ENCODE results near the gene PRAME.
A peak's percentile ranks its signal among the peaks of the same experiment; 100 is the strongest.
"Not testable (repeated sequence)": the region's sequence is repeated elsewhere in the genome, so short reads cannot be mapped to it uniquely, and the experiment has no call there.

PRAME gene

GRCh38 chr22:22583030-22583429 is 24.0 kb upstream of the PRAME start:
- TF ChIP-seq, protein P1, sequence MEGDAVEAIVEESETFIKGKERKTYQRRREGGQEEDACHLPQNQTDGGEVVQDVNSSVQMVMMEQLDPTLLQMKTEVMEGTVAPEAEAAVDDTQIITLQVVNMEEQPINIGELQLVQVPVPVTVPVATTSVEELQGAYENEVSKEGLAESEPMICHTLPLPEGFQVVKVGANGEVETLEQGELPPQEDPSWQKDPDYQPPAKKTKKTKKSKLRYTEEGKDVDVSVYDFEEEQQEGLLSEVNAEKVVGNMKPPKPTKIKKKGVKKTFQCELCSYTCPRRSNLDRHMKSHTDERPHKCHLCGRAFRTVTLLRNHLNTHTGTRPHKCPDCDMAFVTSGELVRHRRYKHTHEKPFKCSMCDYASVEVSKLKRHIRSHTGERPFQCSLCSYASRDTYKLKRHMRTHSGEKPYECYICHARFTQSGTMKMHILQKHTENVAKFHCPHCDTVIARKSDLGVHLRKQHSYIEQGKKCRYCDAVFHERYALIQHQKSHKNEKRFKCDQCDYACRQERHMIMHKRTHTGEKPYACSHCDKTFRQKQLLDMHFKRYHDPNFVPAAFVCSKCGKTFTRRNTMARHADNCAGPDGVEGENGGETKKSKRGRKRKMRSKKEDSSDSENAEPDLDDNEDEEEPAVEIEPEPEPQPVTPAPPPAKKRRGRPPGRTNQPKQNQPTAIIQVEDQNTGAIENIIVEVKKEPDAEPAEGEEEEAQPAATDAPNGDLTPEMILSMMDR (IDR thresholded peaks at IDR 0.05; ENCODE audit: low read depth, low read length) = no peak
- no peak for TF ChIP-seq EZH2phosphoT487 (IDR thresholded peaks at IDR 0.05; ENCODE audit: low read depth)
- H3K4me2 ChIP-seq (ENCODE audit: low read length) = no peak overlapping the region
- no peak overlapping the region for H3K27ac ChIP-seq (ENCODE audit: low read length)
- no peaks in the 10 kb centered on the region for H3K9me3 ChIP-seq (ENCODE audit: insufficient read depth, low read length)
- no peak overlapping the region for H3K4me3 ChIP-seq (ENCODE audit: low read length)
- no peaks in the 10 kb centered on the region for H4K20me1 ChIP-seq (ENCODE audit: insufficient read depth, low read length)
- no peaks in the 10 kb centered on the region for H3K27me3 ChIP-seq (ENCODE audit: low read depth, low read length)
- no peaks in the 10 kb centered on the region for H3K36me3 ChIP-seq (replicated peaks; ENCODE audit: low read depth, low read length)
- H3K4me1 ChIP-seq (ENCODE audit: low read length) = peaks cover 20% of the 10 kb centered on the region
- no peak overlapping the region for H2AFZ ChIP-seq (ENCODE audit: low read depth, low read length)
- no peaks in the 10 kb centered on the region for H3K79me2 ChIP-seq (ENCODE audit: low read length)
- no peak overlapping the region for H3K9ac ChIP-seq (ENCODE audit: low read length)

DNA sequence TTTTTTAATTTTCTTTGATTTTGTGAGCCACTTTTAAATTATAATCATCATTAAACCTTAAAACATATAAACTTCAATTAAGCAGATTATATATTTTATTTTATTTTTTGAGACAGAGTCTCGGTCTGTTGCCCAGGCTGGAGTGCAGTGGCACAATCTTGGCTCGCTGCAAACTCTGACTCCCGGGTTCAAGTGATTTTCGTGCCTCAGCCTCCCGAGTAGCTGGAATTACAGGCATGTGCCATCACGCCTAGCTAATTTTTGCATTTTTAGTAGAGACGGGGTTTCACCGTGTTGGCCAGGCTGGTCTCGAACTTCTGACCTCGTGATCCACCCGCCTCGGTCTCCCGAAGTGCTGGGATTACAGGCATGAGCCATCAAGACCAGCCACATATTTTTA is 22.5 kb upstream of the PRAME start:
- H3K27me3 ChIP-seq (ENCODE audit: low read depth, low read length); H3K9me3 ChIP-seq (ENCODE audit: insufficient read depth, low read length): not testable (repeated sequence)

GRCh38 chr22:22579869-22580604 is 21.0 kb upstream of the PRAME start:
- no peak for TF ChIP-seq EZH2phosphoT487 (IDR thresholded peaks at IDR 0.05; ENCODE audit: low read depth)
- TF ChIP-seq, protein P1 (IDR thresholded peaks at IDR 0.05; ENCODE audit: low read depth, low read length) = no peak
- H3K36me3 ChIP-seq (replicated peaks; ENCODE audit: low read depth, low read length) = no peaks in the 10 kb centered on the region
- no peak overlapping the region for H3K4me3 ChIP-seq (ENCODE audit: low read length)
- no peaks in the 10 kb centered on the region for H3K79me2 ChIP-seq (ENCODE audit: low read length)
- no peaks in the 10 kb centered on the region for H4K20me1 ChIP-seq (ENCODE audit: insufficient read depth, low read length)
- no peak overlapping the region for H3K27ac ChIP-seq (ENCODE audit: low read length)
- H3K4me2 ChIP-seq (ENCODE audit: low read length) = no peak overlapping the region; the same call in 1 of the 2 replicates
- H2AFZ ChIP-seq (ENCODE audit: low read depth, low read length) = no peak overlapping the region
- H3K27me3 ChIP-seq (ENCODE audit: low read depth, low read length) = no peaks in the 10 kb centered on the region
- peaks cover 14% of the 10 kb centered on the region for H3K4me1 ChIP-seq (ENCODE audit: low read length)
- H3K9ac ChIP-seq (ENCODE audit: low read length) = no peak overlapping the region
- H3K9me3 ChIP-seq (ENCODE audit: insufficient read depth, low read length) = no peaks in the 10 kb centered on the region

More for the DNA sequence above, 22.5 kb upstream of the PRAME start:
- peaks cover 14% of the 10 kb centered on the region for H3K4me1 ChIP-seq (ENCODE audit: low read length)
- not testable (repeated sequence) for H3K36me3 ChIP-seq (replicated peaks; ENCODE audit: low read depth, low read length); H3K79me2 ChIP-seq (ENCODE audit: low read length); H3K27ac ChIP-seq (ENCODE audit: low read length); H3K4me3 ChIP-seq (ENCODE audit: low read length); H3K4me2 ChIP-seq (ENCODE audit: low read length); H4K20me1 ChIP-seq (ENCODE audit: insufficient read depth, low read length); H2AFZ ChIP-seq (ENCODE audit: low read depth, low read length); H3K9ac ChIP-seq (ENCODE audit: low read length)

DNA sequence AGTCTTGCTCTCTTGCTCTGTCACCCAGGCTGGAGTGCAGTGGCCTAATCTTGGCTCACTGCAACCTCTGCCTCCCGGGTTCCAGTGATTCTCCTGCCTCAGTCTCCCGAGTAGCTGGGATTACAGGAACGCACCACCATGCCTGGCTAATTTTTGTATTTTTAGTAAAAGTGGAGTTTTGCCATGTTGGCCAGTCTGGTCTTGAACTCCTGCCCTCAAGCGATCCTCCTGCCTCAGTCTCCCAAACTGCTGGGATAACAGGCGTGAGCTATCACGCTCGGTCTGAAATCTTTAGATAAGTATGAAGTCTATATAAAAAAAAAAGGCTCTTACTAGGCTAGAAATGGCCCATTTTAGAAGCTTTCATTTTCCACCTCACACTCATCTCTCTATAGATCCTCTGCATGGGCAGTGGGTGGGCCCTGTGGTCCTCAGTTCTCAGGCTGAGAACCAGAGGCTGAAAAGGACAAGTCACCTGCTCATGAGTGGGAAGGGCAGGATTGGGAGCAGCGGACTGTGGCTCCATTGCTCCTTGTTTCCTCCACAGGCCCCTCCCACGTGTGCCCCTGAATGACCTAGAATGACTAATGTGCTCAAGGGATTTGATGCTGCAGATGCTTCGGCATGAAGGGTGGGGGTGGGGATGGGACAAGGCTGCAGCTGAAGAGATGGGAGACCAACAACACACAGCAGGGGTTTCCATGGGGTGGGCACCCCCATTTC is 19.8 kb upstream of the PRAME start:
- Histone ChIP-seq H3K4me3 (ENCODE audit: low read length) (peak overlapping the region; percentile 25), H3K27ac (ENCODE audit: low read length) (peak overlapping the region; percentile 37; the same call in 1 of the 2 replicates), H3K4me1 (ENCODE audit: low read length) (peaks cover 14% of the 10 kb centered on the region), H3K36me3 (replicated peaks; ENCODE audit: low read depth, low read length) (no peaks in the 10 kb centered on the region), H3K9me3 (ENCODE audit: insufficient read depth, low read length) (no peaks in the 10 kb centered on the region), H4K20me1 (ENCODE audit: insufficient read depth, low read length) (no peaks in the 10 kb centered on the region), H3K4me2 (ENCODE audit: low read length) (peak overlapping the region; percentile 52), H3K9ac (ENCODE audit: low read length) (no peak overlapping the region), H3K27me3 (ENCODE audit: low read depth, low read length) (no peaks in the 10 kb centered on the region), H2AFZ (ENCODE audit: low read depth, low read length) (peak overlapping the region; percentile 17; the same call in 1 of the 2 replicates), H3K79me2 (ENCODE audit: low read length) (no peaks in the 10 kb centered on the region)
- TF ChIP-seq, protein P1 (IDR thresholded peaks at IDR 0.05; ENCODE audit: low read depth, low read length) = no peak
- no peak for TF ChIP-seq EZH2phosphoT487 (IDR thresholded peaks at IDR 0.05; ENCODE audit: low read depth)
